B cell (primary cell): ENCODE data around the gene FAM222A. TPM values are rescaled to one million over a fixed set of nuclear protein-coding genes. Genes with fewer than 3 reads are reported as not detected.

Source experiments
- ATAC-seq: fragments of 200-7000 bp; cut with Tn5 transposase; one replicate; pipeline ENCODE4 v1.10.0; 2021; ENCODE audit warnings: low read depth, mild to moderate bottlenecking, moderate number of reproducible peaks, moderate library complexity
- CTCF ChIA-PET: fragments of 350-600 bp; sonication (Branson Sonifier 250); formaldehyde crosslinking; loops from one replicate; lab custom pipeline; 2021; ENCODE audit warnings: antibody characterized with exemption, inconsistent platforms; lab: Charles Lee
- POLR2A ChIA-PET: fragments of 350-600 bp; sonication (Branson Sonifier 250); formaldehyde crosslinking; loops from one replicate; lab custom pipeline; 2021; ENCODE audit warnings: antibody characterized with exemption; lab: Charles Lee
- DNase-seq: peaks from one replicate; pipeline ENCODE4 v3.0.0; 2013
- H2AFZ ChIP-seq: 2 replicates; pipeline ENCODE4 v1.6.1; 2012; ENCODE audit warnings: mild to moderate bottlenecking, low read depth, low read length; ENCODE audit not compliant: insufficient read depth, poor library complexity, severe bottlenecking
- H3K27ac ChIP-seq, 2 donors: 1 replicate in 1 of 2; 2 replicates in 1 of 2; pipeline ENCODE4 v1.5.1; 2012 to 2013; ENCODE audit warnings: low read length in 2 of 2, mild to moderate bottlenecking in 2 of 2, moderate library complexity in 1 of 2
- H3K27me3 ChIP-seq, 4 experiments: fragments of 200-600 bp in 1 of 4; sonication (generic) in 1 of 4; replicated peaks in 1 of 4; 1 replicate in 2 of 4; 2 replicates in 2 of 4; pipeline versions ENCODE4 v1.6.1 to v1.7.0; 2013 to 2016; ENCODE audit warnings: low read length in 3 of 4, mild to moderate bottlenecking in 2 of 4, mixed read lengths in 1 of 4, moderate library complexity in 1 of 4; ENCODE audit not compliant: insufficient read depth in 4 of 4, control insufficient read depth in 3 of 4; ENCODE audit errors: control extremely low read depth in 1 of 4
- H3K36me3 ChIP-seq, 2 experiments: replicated peaks in 1 of 2; 1 replicate in 1 of 2; 2 replicates in 1 of 2; pipeline versions ENCODE4 v1.6.1 to v1.7.1; 2013; ENCODE audit warnings: low read length in 1 of 2; ENCODE audit not compliant: insufficient read depth in 2 of 2, control insufficient read depth in 1 of 2; ENCODE audit errors: control extremely low read depth in 1 of 2, extremely low read depth in 1 of 2
- H3K4me1 ChIP-seq, 2 donors: fragments of 200-600 bp in 1 of 2; sonication (generic) in 1 of 2; 1 replicate in 1 of 2; 2 replicates in 1 of 2; pipeline versions ENCODE4 v1.5.1 to v1.6.1; 2013 to 2017; ENCODE audit warnings: low read length in 2 of 2; ENCODE audit not compliant: control insufficient read depth in 2 of 2, insufficient read depth in 2 of 2
- H3K4me2 ChIP-seq: replicated peaks from 2 replicates; pipeline ENCODE3; 2012; ENCODE audit warnings: mild to moderate bottlenecking, low read depth, low read length; ENCODE audit not compliant: poor library complexity, severe bottlenecking
- H3K4me3 ChIP-seq, 5 experiments: fragments of 200-600 bp in 1 of 5; sonication (generic) in 1 of 5; 1 replicate in 3 of 5; 2 replicates in 2 of 5; pipeline versions ENCODE4 v1.5.1 to v1.7.0; 2011 to 2016; ENCODE audit warnings: low read length in 4 of 5, mild to moderate bottlenecking in 4 of 5, low read depth in 2 of 5, control low read depth in 1 of 5, moderate library complexity in 1 of 5; ENCODE audit not compliant: insufficient read depth in 1 of 5; ENCODE audit errors: control extremely low read depth in 1 of 5, extremely low read depth in 1 of 5
- H3K79me2 ChIP-seq: fragments of 200-600 bp; sonication (generic); one replicate; pipeline ENCODE4 v1.6.0; 2016; ENCODE audit warnings: low read length; ENCODE audit not compliant: control insufficient read depth, insufficient read depth
- H3K9ac ChIP-seq: fragments of 200-600 bp; sonication (generic); 2 replicates; pipeline ENCODE4 v1.6.1; 2017; ENCODE audit warnings: mild to moderate bottlenecking, low read length, moderate library complexity
- H3K9me3 ChIP-seq, 3 donors: one replicate each; pipeline versions ENCODE4 v1.6.1 to v1.7.1; 2013; ENCODE audit warnings: low read length in 2 of 3; ENCODE audit not compliant: control insufficient read depth in 2 of 3, insufficient read depth in 1 of 3; ENCODE audit errors: control extremely low read depth in 1 of 3
- H4K20me1 ChIP-seq: 2 replicates; pipeline ENCODE4 v1.6.0; 2012; ENCODE audit warnings: mild to moderate bottlenecking, low read length; ENCODE audit not compliant: insufficient read depth, control insufficient read depth, poor library complexity, severe bottlenecking
- H3K27ac Mint-ChIP-seq: one replicate; pipeline ENCODE4 v1.8.0; 2021; ENCODE audit warnings: mixed read lengths
- H3K27me3 Mint-ChIP-seq: one replicate; pipeline ENCODE4 v1.8.0; 2021; ENCODE audit warnings: mixed read lengths
- H3K4me1 Mint-ChIP-seq: one replicate; pipeline ENCODE4 v1.8.0; 2021; ENCODE audit warnings: mixed read lengths
- H3K4me3 Mint-ChIP-seq: one replicate; pipeline ENCODE4 v1.8.0; 2021; ENCODE audit warnings: mixed read lengths
- H3K9me3 Mint-ChIP-seq: one replicate; pipeline ENCODE4 v1.8.0; 2022; ENCODE audit warnings: mixed read lengths; ENCODE audit not compliant: insufficient read depth
- CTCF ChIP-seq: fragments of 200-600 bp; IDR thresholded peaks from one replicate; pipeline ENCODE4 v1.8.0; 2022; ENCODE audit warnings: antibody characterized with exemption, mild to moderate bottlenecking
- EZH2 ChIP-seq: IDR thresholded peaks from 2 replicates; pipeline ENCODE4 v1.6.1; 2012; ENCODE audit warnings: borderline replicate concordance, low read depth, mild to moderate bottlenecking, moderate library complexity, low read length; ENCODE audit not compliant: insufficient read depth, poor library complexity, severe bottlenecking
- WGBS: methylation state at CpG from one replicate; pipeline ENCODE4 v1.1.5; 2013; ENCODE audit warnings: missing lambda C conversion rate; ENCODE audit not compliant: insufficient coverage; 5-methylcytosine and 5-hydroxymethylcytosine counted together
- intact Hi-C: fragments of 100-400 bp; cut with micrococcal nuclease; formaldehyde crosslinking; loops from one replicate; pipeline ENCODE4 v1.10.0; 2022
- polyA plus RNA-seq: library from polyadenylated mRNA; depleted of rRNA; stranded (reverse); fragments of >200 nt; gene quantifications from 2 replicates; pipeline ENCODE4 v1.2.3, GENCODE V29; 2012
- total RNA-seq, 2 donors: library from RNA; stranded (reverse); fragments of 120-200 nt in 1 of 2; gene quantifications; 1 replicate in 1 of 2; 2 replicates in 1 of 2; pipeline versions ENCODE4 v1.2.3 to v1.2.4, GENCODE V29; 2013 to 2022

Gene FAM222A
- total and polyA plus RNA-seq, 2 donors (not counting 1 experiment from before 2014, with no cell fraction given): 0.49 to 4.6 TPM

GRCh38 chr12:109706747-109707469, 6.7 kb upstream of the FAM222A start:
- Mint-ChIP-seq H3K27me3 (peaks cover 48% of the 10 kb centered on the region), H3K4me3 (no peak overlapping the region), H3K27ac (no peak overlapping the region), H3K4me1 (no peaks in the 10 kb centered on the region), H3K9me3 (no peaks in the 10 kb centered on the region)
- H3K9me3 ChIP-seq: peaks cover 0 to 2% (median 0%) of the 10 kb centered on the region in 3 donors
- 88% methylated on average over 9 of the region's 10 CpGs for WGBS
- no peak overlapping the region for H2AFZ ChIP-seq
- H3K36me3 ChIP-seq: no peaks in the 10 kb centered on the region
- ChIA-PET CTCF (no interaction called here), POLR2A (no interaction called here)
- intact Hi-C loops: no loop called here
- ATAC-seq (no peak), DNase-seq (no peak)
- H3K79me2 ChIP-seq: no peaks in the 10 kb centered on the region
- H3K4me1 ChIP-seq: peaks cover 0 to under 1% of the 10 kb centered on the region in 2 donors
- H4K20me1 ChIP-seq: no peaks in the 10 kb centered on the region
- no peak overlapping the region for H3K4me2 ChIP-seq
- peaks cover 0 to 41% (median 8%) of the 10 kb centered on the region in 4 experiments for H3K27me3 ChIP-seq
- TF ChIP-seq EZH2 (no peak), CTCF (no peak)
- H3K27ac ChIP-seq: no peak overlapping the region
- no peak overlapping the region for H3K4me3 ChIP-seq
- no peak overlapping the region for H3K9ac ChIP-seq

GRCh38 chr12:109707470-109707821, 6.2 kb upstream of the FAM222A start:
- no peak overlapping the region for H3K27ac Mint-ChIP-seq
- TF ChIP-seq EZH2 (no peak), CTCF (no peak)

More at GRCh38 chr12:109707470-109707821, 6.2 kb upstream of the FAM222A start:
- peaks cover 0 to 3% of the 10 kb centered on the region in 2 donors for H3K4me1 ChIP-seq
- WGBS: 79% methylated on average over 2 of the region's 4 CpGs
- POLR2A ChIA-PET: no interaction called here
- no peak overlapping the region for H3K27ac ChIP-seq
- no peaks in the 10 kb centered on the region for H3K9me3 Mint-ChIP-seq
- ATAC-seq: no peak
- DNase-seq: no peak
- peaks cover 0 to 47% (median 11%) of the 10 kb centered on the region in 4 experiments for H3K27me3 ChIP-seq
- H3K4me3 Mint-ChIP-seq: no peak overlapping the region
- H3K4me3 ChIP-seq: no peak overlapping the region
- H2AFZ ChIP-seq: no peak overlapping the region
- CTCF ChIA-PET: no interaction called here
- H4K20me1 ChIP-seq: no peaks in the 10 kb centered on the region
- H3K79me2 ChIP-seq: no peaks in the 10 kb centered on the region
- H3K9ac ChIP-seq: no peak overlapping the region
- peaks cover 47% of the 10 kb centered on the region for H3K27me3 Mint-ChIP-seq
- H3K9me3 ChIP-seq: peaks cover 0 to 5% (median 0%) of the 10 kb centered on the region in 3 donors
- H3K4me1 Mint-ChIP-seq: no peaks in the 10 kb centered on the region
- no peaks in the 10 kb centered on the region for H3K36me3 ChIP-seq
- intact Hi-C loops: no loop called here
- H3K4me2 ChIP-seq: no peak overlapping the region
